ENCODE measurements around the gene ACYP2.
"Not testable (repeated sequence)": the region's sequence is repeated elsewhere in the genome, so short reads cannot be mapped to it uniquely, and the experiment has no call there.

Gene ACYP2

GRCh38 chr2:54086157-54086556, 29.3 kb upstream of the ACYP2 start:
- DNase-seq = no peak
- no peaks in the 10 kb centered on the region for H3K27me3 Mint-ChIP-seq
- no peaks in the 10 kb centered on the region for H3K9me3 Mint-ChIP-seq
- peaks cover 10 to 16% of the 10 kb centered on the region in 2 donors for H3K4me1 Mint-ChIP-seq
- ATAC-seq (replicated peaks) = no peak
- no peak overlapping the region for H3K27ac Mint-ChIP-seq
- H3K36me3 Mint-ChIP-seq = peaks cover 0 to 4% of the 10 kb centered on the region in 2 donors
- H3K4me3 Mint-ChIP-seq = no peak overlapping the region

GRCh38 chr2:54088191-54088634, 27.2 kb upstream of the ACYP2 start:
- H3K9me3 Mint-ChIP-seq = no peaks in the 10 kb centered on the region
- no peaks in the 10 kb centered on the region for H3K36me3 Mint-ChIP-seq
- ATAC-seq (replicated peaks) (no peak), DNase-seq (no peak)
- H3K4me1 Mint-ChIP-seq = peaks cover 19 to 23% of the 10 kb centered on the region in 2 donors
- no peak overlapping the region for H3K27ac Mint-ChIP-seq
- no peaks in the 10 kb centered on the region for H3K27me3 Mint-ChIP-seq
- no peak overlapping the region for H3K4me3 Mint-ChIP-seq

GRCh38 chr2:54088719-54089118, 26.7 kb upstream of the ACYP2 start:
- no peaks in the 10 kb centered on the region for H3K27me3 Mint-ChIP-seq
- peaks cover 21 to 26% of the 10 kb centered on the region in 2 donors for H3K4me1 Mint-ChIP-seq
- no peaks in the 10 kb centered on the region for H3K36me3 Mint-ChIP-seq
- no peaks in the 10 kb centered on the region for H3K9me3 Mint-ChIP-seq
- no peak overlapping the region for H3K27ac Mint-ChIP-seq
- ATAC-seq (replicated peaks) = no peak
- no peak overlapping the region for H3K4me3 Mint-ChIP-seq
- no peak for DNase-seq

GRCh38 chr2:54090521-54091117, 24.8 kb upstream of the ACYP2 start:
- Mint-ChIP-seq H3K27ac (no peak overlapping the region), H3K4me3 (no peak overlapping the region), H3K36me3 (peaks cover 1 to 4% of the 10 kb centered on the region in 2 donors), H3K4me1 (peaks cover 21 to 29% of the 10 kb centered on the region in 2 donors), H3K9me3 (peaks cover 1 to 3% of the 10 kb centered on the region in 2 donors), H3K27me3 (no peaks in the 10 kb centered on the region)
- ATAC-seq (replicated peaks) = no peak
- DNase-seq = no peak

DNA sequence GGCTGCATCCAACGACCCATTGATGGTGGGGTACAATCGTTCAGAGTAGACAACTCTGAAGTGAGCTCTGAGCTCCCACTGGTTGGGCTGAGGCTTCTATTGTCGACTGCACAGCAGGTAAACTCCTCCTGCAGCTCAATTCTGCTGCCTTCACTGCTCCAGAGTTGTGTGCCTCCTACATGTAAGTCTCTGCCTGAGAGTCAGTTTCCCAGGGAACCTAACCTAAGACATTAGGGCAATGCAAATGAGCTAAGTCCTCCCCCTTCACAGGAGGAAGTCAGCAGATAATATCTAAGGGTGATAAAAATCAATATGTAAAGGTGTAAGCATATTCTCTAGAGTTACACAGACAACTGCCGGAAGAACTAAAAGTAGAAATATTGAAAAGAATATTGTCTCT, 22.5 kb upstream of the ACYP2 start:
- Mint-ChIP-seq H3K27me3 (no peaks in the 10 kb centered on the region), H3K4me3 (peak overlapping the region in 1 of 2 donors; percentile 8), H3K4me1 (peaks cover 30 to 35% of the 10 kb centered on the region in 2 donors), H3K36me3 (peaks cover 3 to 8% of the 10 kb centered on the region in 2 donors), H3K27ac (peak overlapping the region; percentile 75), H3K9me3 (peaks cover 1 to 7% of the 10 kb centered on the region in 2 donors)
- DNase-seq (no peak), ATAC-seq (replicated peaks) (peak; percentile 55 to 61)

- not testable (repeated sequence) for ATAC-seq (replicated peaks); H3K27me3 Mint-ChIP-seq; DNase-seq; H3K27ac Mint-ChIP-seq; H3K4me3 Mint-ChIP-seq
- Mint-ChIP-seq H3K36me3 (peaks cover 3 to 11% of the 10 kb centered on the region in 2 donors), H3K9me3 (peaks cover 7 to 15% of the 10 kb centered on the region in 2 donors), H3K4me1 (peaks cover 45 to 59% of the 10 kb centered on the region in 2 donors)
Observed at GRCh38 chr2:54095406-54095805, 20.0 kb upstream of the ACYP2 start.

DNA sequence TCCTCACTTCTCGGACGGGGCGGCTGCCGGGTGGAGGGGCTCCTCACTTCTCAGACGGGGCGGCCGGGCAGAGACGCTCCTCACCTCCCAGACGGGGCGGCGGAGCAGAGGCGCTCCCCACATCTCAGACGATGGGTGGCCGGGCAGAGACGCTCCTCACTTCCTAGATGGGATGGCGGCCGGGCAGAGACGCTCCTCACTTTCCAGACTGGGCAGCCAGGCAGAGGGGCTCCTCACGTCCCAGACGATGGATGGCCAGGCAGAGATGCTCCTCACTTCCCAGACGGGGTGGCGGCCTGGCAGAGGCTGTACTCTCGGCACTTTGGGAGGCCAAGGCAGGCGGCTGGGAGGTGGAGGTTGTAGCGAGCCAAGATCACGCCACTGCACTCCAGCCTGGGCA, 19.3 kb upstream of the ACYP2 start:
- Mint-ChIP-seq H3K4me1 (peaks cover 44 to 66% of the 10 kb centered on the region in 2 donors), H3K36me3 (peaks cover 3 to 11% of the 10 kb centered on the region in 2 donors), H3K9me3 (peaks cover 7 to 15% of the 10 kb centered on the region in 2 donors)
- ATAC-seq (replicated peaks); H3K27ac Mint-ChIP-seq; H3K4me3 Mint-ChIP-seq; DNase-seq; H3K27me3 Mint-ChIP-seq: not testable (repeated sequence)

DNA sequence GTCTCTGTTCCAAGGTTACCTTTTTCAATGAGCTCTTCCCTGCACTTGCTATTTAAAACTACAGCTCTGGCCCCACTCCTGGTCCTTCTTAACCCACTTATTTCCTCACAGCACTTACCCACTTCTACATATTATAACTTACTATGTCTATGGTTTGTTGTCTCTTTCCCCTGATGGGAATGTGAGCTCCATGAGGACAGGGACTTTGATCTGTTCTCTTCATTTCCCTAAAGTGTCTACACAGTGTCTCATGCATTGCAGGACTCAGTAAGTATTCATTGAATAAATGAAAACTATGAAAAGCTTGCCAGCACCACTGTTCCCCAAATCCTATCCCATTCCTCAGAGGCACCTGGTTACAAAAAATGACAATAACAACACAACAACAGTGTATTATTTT, 18.3 kb upstream of the ACYP2 start:
- Mint-ChIP-seq H3K4me3 (no peak overlapping the region), H3K4me1 (peaks cover 44 to 69% of the 10 kb centered on the region in 2 donors), H3K27me3 (no peaks in the 10 kb centered on the region), H3K36me3 (peaks cover 3 to 11% of the 10 kb centered on the region in 2 donors), H3K9me3 (peaks cover 7 to 15% of the 10 kb centered on the region in 2 donors), H3K27ac (peak overlapping the region; percentile 38)
- no peak for DNase-seq
- no peak for ATAC-seq (replicated peaks)

DNA sequence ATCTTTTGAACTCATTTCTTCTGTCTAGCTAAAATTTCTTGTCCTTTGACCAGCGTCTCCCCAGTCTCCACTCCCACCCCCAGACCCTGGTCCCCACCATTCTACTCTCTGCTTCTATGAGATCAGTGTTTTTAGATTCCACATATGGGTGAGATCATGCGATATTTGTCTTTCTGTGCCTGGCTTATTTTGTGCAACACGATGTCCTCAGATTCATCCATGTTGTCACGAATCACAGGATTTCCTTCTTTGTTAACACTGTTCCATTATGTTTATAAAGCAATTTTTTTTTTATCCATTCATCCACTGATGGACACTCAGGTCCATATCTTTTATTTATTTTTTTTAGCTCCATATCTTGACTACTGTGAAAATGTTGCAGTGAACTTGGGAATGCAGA, 16.0 kb upstream of the ACYP2 start:
- H3K9me3 Mint-ChIP-seq = peaks cover 6 to 11% of the 10 kb centered on the region in 2 donors
- peaks cover 41 to 74% of the 10 kb centered on the region in 2 donors for H3K4me1 Mint-ChIP-seq
- H3K36me3 Mint-ChIP-seq = peaks cover 2 to 7% of the 10 kb centered on the region in 2 donors
- DNase-seq (no peak), ATAC-seq (replicated peaks) (no peak)
- H3K27me3 Mint-ChIP-seq = no peaks in the 10 kb centered on the region
- peak overlapping the region; percentile 11 for H3K27ac Mint-ChIP-seq
- H3K4me3 Mint-ChIP-seq = no peak overlapping the region

GRCh38 chr2:54099829-54100585, 15.4 kb upstream of the ACYP2 start:
- DNase-seq = peak; percentile 55
- ATAC-seq (replicated peaks) = peak; percentile 83 to 91
- H3K9me3 Mint-ChIP-seq = peaks cover 6 to 11% of the 10 kb centered on the region in 2 donors
- H3K4me1 Mint-ChIP-seq = peaks cover 42 to 77% of the 10 kb centered on the region in 2 donors
- H3K4me3 Mint-ChIP-seq = peak overlapping the region in 1 of 2 donors; percentile 23
- H3K36me3 Mint-ChIP-seq = peaks cover 2 to 7% of the 10 kb centered on the region in 2 donors
- H3K27me3 Mint-ChIP-seq = no peaks in the 10 kb centered on the region
- peak overlapping the region; percentile 79 for H3K27ac Mint-ChIP-seq

- no peak for ATAC-seq (replicated peaks)
- Mint-ChIP-seq H3K27ac (peak overlapping the region; percentile 79), H3K36me3 (peaks cover 2 to 7% of the 10 kb centered on the region in 2 donors), H3K4me3 (peak overlapping the region in 1 of 2 donors; percentile 23), H3K9me3 (peaks cover 6 to 11% of the 10 kb centered on the region in 2 donors), H3K4me1 (peaks cover 44 to 77% of the 10 kb centered on the region in 2 donors), H3K27me3 (no peaks in the 10 kb centered on the region)
- no peak for DNase-seq
Observed at GRCh38 chr2:54100772-54101171, 14.6 kb upstream of the ACYP2 start.

DNA sequence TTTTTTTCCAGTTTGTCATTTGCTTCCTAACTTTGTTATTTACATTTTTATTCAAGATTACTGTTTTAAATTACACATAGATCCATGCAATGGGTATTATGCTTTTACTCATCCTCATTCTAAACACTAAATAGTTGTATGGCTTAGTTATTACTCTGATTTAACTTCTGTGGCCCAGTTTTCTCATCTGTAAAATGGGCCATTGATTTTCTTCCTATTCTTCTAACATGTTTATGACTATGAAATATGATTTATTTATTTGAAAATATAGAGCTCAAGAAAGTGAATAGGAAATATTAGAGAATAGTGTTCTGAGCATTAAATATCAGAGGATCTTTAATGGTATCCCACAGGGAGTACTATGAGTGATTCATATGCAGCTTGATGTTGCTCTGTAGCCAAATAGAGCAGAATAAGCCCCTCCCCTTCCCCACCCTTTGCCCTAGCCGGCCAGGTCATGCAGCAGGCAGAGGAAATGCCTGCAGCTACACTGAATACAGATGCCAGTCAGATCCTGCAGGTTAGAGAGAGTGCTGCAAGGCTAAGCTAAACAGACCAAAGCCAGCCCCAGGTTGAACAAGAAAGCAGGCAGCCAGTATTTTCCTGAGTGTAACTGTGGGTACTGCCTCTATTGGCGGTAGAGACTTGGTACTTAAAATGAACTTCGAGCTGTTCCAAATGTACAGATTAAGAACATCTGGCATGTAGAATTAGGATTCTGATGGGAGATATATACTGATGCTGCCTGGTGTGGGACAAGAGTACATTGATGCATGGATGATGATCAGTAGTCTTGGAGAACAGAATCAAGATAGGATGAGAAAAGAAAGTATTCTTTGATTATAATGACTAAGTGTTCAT, 11.7 kb upstream of the ACYP2 start:
- DNase-seq (peak; percentile 59), ATAC-seq (replicated peaks) (peak; percentile 80 to 89)
- H3K27ac Mint-ChIP-seq = peak overlapping the region; percentile 52
- H3K4me1 Mint-ChIP-seq = peaks cover 32 to 64% of the 10 kb centered on the region in 2 donors
- H3K9me3 Mint-ChIP-seq = peaks cover 6 to 8% of the 10 kb centered on the region in 2 donors
- H3K36me3 Mint-ChIP-seq = peaks cover 0 to 3% of the 10 kb centered on the region in 2 donors
- no peaks in the 10 kb centered on the region for H3K27me3 Mint-ChIP-seq
- H3K4me3 Mint-ChIP-seq = peak overlapping the region; percentile 39 to 58

DNA sequence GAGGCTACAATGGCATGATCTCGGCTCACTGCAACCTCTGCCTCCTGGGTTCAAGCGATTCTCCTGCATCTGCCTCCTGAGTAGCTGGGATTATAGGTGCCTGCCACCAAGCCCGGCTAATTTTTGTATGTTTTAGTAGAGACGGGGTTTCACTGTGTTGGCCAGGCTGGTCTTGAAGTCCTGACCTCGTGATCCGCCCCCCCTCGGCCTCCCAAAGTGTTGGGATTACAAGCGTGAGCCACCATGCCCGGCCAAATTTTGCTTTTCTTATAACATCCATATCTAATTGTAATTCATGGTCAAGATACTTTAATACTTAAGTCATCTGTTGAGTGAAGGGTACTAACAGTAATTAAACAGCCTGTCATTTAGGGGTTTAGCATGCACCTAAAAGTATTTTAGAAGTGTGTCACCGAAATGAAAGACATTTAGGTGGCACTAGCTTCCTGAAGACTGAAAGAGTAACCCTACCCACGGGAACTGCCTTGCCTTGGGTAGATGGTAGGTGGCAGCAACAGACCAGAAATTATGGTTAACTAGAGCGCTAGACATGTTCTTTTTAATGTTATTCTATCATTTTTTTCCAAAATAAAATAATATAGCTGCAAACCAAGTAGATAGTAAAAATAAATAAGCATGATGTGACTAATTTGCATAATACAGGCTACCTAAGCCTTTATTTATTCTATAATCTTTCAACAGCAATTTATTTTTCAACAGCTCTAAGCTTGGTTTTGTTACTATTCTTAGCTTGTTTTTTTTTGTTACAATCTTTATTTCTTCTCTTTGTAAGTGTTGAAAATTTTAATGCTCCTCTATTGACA, 8.6 kb upstream of the ACYP2 start:
- Mint-ChIP-seq H3K9me3 (no peaks in the 10 kb centered on the region), H3K36me3 (no peaks in the 10 kb centered on the region), H3K27me3 (no peaks in the 10 kb centered on the region), H3K4me3 (peak overlapping the region; percentile 44 to 65), H3K4me1 (peaks cover 18 to 35% of the 10 kb centered on the region in 2 donors), H3K27ac (peak overlapping the region; percentile 2)
- DNase-seq = peak; percentile 23
- peak; percentile 68 to 83 for ATAC-seq (replicated peaks)

Measured in stimulated activated naive B cell treated with anti-CD40 and anti-IgM and Interleukin-4, amounts not matched to agents 10 μg/mL and 1 μg/mL and 100 μg/mL, for 72 hours (primary cell).